ENCODE measurements around the gene TMEM219.
"Not testable (repeated sequence)": the region's sequence is repeated elsewhere in the genome, so short reads cannot be mapped to it uniquely, and the experiment has no call there.

Gene TMEM219

DNA sequence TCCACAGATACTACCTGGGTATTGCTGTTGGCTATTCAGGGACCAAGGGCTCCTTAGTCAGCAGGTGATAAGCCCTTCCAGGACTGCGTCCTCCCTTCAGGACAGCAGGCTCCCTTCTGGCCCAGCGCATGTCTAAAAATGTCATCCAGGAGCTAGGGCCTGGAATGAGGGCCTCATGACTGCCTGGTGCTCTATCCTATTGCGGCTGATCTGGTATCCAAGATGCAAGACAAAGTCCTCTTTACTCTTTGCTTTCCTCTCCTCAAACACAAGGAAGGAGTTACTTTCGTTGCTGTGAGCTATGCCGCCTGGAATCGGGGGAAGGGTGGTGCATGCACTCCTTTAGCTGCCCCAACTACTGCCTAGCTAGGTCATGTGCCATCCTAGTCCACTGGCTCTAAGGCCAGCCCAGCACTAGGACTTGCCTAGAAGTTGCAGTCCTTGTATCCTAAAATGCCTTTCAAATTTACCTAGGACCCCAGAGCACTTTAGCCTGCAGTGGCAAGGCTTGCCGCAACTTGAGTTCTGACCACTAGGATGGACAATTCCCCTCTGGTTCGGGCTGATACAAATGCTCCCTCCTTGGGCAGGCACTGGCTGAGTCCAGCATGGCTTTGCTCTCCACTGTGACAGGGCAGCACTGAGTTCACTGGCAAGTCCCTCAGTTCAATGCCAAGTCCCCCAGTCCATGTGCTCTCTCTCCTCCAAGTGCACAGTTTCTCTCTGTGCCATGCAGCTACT is 10.1 kb upstream of the TMEM219 start:
- DNase-seq: no peak

DNA sequence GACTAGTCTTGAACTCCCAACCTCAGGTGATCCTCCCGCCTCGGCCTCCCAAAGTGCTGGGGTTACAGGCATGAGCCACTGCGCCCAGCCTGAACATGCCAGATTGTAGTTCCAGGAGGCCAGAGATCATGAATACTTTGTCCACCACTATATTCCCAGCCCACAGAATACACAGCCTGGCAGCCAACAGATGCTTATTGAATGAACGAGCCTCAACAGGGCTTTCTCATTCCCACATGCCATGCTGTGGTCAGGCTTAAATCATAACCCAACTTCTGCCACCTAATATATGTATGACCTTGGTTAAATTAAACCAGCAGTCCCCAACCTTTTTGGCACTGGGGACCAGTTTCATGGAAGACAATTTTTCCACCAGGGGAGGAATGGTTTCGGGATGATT is 3.1 kb upstream of the TMEM219 start:
- no peak for DNase-seq

- DNase-seq: no peak
Measured at GRCh38 chr16:29959293-29959692, 2.6 kb upstream of the TMEM219 start.

- not testable (repeated sequence) for DNase-seq
Measured at GRCh38 chr16:29959821-29960220, 2.1 kb upstream of the TMEM219 start.

- DNase-seq: no peak
Measured at GRCh38 chr16:29961127-29961478, 776 bp upstream of the TMEM219 start.

DNA sequence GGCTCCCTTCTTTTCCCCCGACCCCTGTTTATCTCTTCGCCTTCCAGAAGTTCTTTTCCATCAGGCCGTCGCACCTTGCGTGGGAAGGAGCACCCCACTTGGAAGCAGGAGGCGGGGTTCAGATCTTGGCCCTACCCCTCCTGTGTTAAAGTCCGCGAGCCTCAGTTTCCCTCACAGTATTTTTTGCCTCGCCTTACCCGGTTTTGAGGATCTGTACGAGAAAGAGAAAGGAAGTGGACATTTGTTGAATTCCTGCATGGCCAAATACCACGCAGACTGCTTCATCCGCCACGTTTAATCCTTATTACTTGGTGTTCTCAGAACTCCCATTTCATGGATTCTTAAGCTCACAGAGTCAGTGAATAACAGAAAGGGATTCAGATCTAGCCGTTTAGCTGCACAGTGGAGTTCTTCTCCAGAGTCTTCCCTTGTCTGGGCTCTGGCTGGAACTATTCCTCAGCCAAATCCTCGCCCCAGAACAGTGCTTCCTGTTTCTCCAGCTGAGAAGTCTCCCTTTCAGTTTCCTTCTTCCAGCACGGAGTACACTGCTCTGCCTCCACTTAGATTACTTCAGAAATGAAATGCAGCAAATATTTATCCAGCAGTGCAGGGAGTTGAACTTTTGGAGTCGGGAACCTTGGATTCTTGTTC is 590 bp downstream of the TMEM219 start:
- no peak for DNase-seq

DNA sequence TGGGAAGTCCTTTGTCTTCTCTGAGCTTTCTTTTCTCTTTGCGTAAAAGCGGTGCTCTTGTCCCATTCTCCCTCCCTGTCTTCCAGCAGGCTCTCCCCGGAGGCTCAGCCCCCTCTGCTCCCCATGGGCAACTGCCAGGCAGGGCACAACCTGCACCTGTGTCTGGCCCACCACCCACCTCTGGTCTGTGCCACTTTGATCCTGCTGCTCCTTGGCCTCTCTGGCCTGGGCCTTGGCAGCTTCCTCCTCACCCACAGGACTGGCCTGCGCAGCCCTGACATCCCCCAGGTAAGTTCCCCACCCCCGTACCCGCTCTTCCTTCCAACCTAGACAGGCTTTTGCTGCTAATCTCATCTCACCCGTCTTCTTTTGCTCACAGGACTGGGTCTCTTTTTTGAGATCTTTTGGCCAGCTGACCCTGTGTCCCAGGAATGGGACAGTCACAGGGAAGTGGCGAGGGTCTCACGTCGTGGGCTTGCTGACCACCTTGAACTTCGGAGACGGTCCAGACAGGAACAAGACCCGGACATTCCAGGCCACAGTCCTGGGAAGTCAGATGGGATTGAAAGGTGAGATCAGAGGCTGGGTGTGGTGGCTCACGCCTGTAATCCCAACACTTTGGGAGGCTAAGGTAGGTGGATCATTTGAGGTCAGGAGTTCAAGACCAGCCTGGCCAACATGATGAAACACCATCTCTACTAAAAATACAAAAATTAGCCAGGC is 1.3 kb downstream of the TMEM219 start:
- DNase-seq: no peak

- DNase-seq: no peak
Measured at GRCh38 chr16:29968205-29968604, 6.3 kb downstream of the TMEM219 start.

- DNase-seq: no peak
Measured at GRCh38 chr16:29971304-29971703, 9.4 kb downstream of the TMEM219 start.

DNA sequence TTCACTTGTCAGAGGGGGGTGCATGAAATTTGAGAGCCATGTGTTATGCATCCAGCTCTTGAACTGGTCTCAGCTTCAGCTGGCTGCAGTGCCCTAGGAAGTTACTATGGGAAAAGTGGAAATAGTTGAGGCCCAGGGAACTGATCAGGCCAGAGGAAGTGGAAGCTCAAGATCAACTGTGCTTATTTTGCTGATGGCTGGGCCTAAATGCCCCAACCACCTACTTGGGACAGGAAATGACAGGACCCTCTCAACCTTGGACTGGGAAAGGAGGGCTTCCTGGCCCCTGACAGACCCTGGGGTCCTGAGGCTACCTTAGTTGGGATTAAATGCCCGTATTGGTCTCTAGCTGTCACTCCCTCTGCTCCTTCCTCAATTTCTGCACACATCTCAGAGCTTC is 10.6 kb downstream of the TMEM219 start:
- no peak for DNase-seq

- no peak for DNase-seq
Measured at GRCh38 chr16:29972992-29973383, 11.1 kb downstream of the TMEM219 start.

GRCh38 chr16:29973384-29974246 is 11.7 kb downstream of the TMEM219 start, which contains the start of gene TAOK2:
Gene TAOK2 (plus strand): TSS chr16:29973868. CDS start chr16:29977773, 3,905 bp downstream.
- DNase-seq: peak; percentile 99

DNA sequence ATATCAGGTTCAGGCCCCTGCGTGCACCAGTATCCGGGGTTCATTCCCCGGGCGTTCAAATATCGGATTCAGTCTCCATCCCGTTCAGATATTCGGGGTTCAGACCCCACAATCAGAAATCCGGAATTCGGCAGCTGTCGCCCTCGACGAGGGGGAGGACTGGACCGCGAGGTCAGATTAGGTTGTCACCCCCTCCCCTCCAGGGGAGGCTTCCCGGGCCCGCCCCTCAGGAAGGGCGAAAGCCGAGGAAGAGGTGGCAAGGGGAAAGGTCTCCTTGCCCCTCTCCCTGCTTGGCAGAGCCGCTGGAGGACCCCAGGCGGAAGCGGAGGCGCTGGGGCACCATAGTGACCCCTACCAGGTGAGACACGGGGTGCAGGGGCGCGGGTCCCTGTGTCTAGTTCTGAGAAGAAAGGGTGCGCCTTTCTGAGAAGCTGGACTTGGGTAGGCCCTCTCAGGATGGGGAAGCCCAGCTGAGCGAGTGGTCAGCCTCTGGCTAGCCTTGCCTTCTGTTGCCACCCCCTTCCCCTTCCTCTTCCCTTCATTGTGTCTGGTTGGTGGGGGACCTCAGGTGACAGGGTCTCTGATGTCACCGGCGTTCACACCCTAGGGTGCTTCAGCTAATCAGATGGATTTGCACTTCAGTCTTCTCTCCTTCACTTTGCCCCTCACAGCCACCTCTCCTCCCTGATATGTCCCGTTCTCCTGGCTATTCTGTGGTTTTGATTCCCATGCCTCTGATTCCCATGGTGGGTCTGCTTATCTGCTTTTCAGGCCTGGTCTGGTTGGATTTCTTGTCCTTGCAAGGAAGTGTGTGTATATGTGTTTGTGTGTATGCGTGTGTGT is 12.6 kb downstream of the TMEM219 start:
- no peak for DNase-seq

- no peak for DNase-seq
Measured at GRCh38 chr16:29975134-29975538, 13.3 kb downstream of the TMEM219 start.

DNA sequence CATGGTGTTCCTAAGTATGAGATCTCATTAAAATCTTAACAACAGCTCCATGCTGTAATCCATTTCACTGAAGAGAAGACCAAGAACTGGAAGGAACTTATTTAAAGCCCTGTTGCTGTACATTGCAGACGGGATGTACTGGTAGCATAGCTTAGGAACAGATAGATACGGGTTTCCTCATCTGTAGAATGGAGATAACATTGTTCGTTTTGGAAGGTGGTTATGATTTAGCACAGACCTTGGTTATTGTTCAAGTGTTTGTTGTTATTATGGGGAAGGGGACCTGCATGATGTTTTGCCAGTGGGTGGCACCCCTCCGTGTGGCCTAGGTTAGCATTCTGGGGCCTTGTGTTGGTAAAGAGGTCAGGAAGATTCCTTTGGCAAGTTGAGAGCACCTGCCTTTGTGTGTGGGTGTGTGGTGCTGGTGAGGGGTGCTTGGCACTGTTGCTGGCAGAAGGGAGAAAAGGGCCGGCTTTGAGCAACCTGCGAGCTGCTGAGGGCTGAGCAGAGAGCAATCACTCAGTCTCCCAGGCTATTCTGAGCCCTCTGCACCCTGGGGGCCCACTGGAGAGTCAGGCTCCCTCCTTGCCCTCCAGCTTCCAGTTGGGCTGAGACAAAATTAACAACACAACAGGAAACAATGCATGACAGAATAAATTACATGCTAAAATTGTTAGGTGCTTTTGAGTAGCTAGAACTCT is 14.1 kb downstream of the TMEM219 start:
- DNase-seq: no peak

DNA sequence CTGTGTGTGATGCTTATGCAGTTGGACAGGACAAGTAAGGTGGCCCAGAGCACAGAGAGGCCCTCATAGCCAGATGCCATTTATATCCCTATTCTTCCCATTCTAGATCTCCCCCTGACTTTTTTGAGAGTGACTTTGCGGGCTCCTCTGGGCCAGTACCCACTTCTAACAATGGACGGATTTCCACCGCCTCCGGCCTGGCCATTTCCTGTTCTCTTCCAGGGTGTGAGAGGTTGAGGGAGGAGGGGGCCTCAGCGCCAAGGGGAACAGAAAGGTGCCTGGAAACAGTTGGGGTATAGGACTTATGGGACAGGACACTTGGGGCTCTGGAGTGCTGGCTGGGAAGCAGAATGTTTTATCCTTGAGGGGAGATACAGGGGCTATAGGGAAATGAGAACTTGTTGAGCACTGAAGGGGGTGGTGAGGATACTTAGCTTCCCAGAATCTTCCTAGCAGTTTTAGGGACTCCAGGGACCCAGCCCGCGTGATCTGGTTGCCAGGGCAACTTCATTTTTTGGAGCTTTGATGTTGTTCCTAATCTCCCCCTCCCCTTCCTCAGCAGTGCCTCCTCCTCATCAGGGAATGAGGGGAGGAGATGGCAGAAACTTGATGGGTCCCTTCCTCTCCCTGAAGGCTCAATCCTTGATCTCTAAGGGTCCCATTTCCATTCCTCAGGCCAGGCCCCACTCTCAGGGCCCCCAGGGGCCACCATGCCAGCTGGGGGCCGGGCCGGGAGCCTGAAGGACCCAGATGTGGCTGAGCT is 15.4 kb downstream of the TMEM219 start:
- no peak for DNase-seq

DNA sequence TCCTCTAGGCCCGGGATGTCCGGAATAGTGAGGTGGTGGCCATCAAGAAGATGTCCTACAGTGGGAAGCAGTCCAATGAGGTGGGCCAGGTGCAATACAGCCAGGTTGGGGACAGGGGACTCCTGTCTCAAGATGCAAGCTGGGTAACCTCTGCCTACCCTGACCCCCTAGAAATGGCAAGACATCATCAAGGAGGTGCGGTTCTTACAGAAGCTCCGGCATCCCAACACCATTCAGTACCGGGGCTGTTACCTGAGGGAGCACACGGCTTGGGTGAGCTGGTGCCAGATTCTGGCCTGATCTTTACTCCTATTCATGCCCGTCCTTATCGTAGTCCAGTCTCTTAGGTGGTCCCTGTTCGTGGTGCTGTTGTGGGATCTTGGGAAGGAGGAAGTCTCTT is 16.2 kb downstream of the TMEM219 start:
- no peak for DNase-seq

GRCh38 chr16:29978564-29979270 is 16.8 kb downstream of the TMEM219 start:
- no peak for DNase-seq

DNA sequence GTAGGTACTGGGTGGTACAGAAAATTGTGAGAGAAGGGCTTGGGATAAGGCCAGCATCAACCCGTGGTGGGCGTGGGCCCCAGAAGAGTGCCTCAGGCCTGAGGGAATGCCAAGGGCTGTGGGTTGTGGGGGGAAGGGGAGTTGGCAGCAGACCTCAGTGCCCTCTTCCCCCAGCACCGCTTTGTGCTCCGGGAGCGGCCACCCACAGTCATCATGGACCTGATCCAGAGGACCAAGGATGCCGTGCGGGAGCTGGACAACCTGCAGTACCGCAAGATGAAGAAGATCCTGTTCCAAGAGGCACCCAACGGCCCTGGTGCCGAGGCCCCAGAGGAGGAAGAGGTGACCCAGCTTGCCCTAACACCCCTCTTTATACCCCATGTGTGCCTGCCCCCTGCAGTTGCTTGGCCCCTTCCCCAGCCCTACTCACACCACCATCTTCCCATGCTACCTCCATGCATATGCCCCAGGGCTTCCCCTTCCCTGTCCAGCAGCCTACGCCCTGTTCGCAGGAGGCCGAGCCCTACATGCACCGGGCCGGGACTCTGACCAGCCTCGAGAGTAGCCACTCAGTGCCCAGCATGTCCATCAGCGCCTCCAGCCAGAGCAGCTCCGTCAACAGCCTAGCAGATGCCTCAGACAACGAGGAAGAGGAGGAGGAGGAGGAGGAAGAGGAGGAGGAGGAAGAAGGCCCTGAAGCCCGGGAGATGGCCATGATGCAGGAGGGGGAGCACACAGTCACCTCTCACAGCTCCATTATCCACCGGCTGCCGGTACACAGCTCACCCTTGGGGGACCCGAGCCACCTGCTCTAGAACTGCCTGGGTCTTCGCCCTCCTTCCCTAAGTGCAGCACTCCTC is 20.9 kb downstream of the TMEM219 start:
- DNase-seq: no peak

Measured in T1000 (cell line).